GM12878 (cell line): Measurements from ENCODE around the gene SERTAD2. TPM values are rescaled to one million over a fixed set of nuclear protein-coding genes. Genes with fewer than 3 reads are reported as not detected.

Source experiments
- ATF3 ChIP-seq: IDR thresholded peaks from 2 replicates; pipeline ENCODE4 v1.6.1; 2011; ENCODE audit warnings: low read depth, mild to moderate bottlenecking, low read length, moderate library complexity, borderline replicate concordance; ENCODE audit errors: extremely low read depth
- CHD2 ChIP-seq: IDR thresholded peaks from 2 replicates; pipeline ENCODE4 v1.6.1; 2011; ENCODE audit warnings: low read depth, low read length, improper control_type of control experiment, borderline replicate concordance
- GATAD2B ChIP-seq: fragments of 450-650 bp; conservative IDR thresholded peaks from 2 replicates; pipeline ENCODE4 v1.6.1; 2017; ENCODE audit warnings: low read depth, mild to moderate bottlenecking, moderate library complexity
- MEF2A ChIP-seq: IDR thresholded peaks from 2 replicates; pipeline ENCODE4 v1.6.1; 2011; ENCODE audit warnings: low read depth, mild to moderate bottlenecking, low read length, moderate library complexity; ENCODE audit not compliant: insufficient read depth
- POLR2A ChIP-seq: IDR thresholded peaks from 2 replicates; pipeline ENCODE4 v1.6.1; 2011; ENCODE audit warnings: low read depth, mild to moderate bottlenecking, low read length
- SMARCA5 ChIP-seq: fragments of 450-650 bp; IDR thresholded peaks from 2 replicates; pipeline ENCODE4 v1.6.1; 2017; ENCODE audit warnings: mild to moderate bottlenecking
- SPI1 ChIP-seq: IDR thresholded peaks from 2 replicates; pipeline ENCODE4 v1.6.1; 2011; ENCODE audit warnings: low read depth, mild to moderate bottlenecking, low read length, moderate library complexity, borderline replicate concordance; ENCODE audit not compliant: insufficient read depth
- SREBF2 ChIP-seq: IDR thresholded peaks from 2 replicates; pipeline ENCODE4 v1.6.1; 2012; ENCODE audit warnings: mild to moderate bottlenecking, low read length
- YBX1 ChIP-seq: fragments of 450-650 bp; IDR thresholded peaks from 2 replicates; pipeline ENCODE4 v1.6.1; 2016; ENCODE audit warnings: antibody characterized with exemption
- ZBTB40 ChIP-seq: fragments of 450-650 bp; IDR thresholded peaks from 2 replicates; pipeline ENCODE4 v1.6.1; 2016; ENCODE audit warnings: mild to moderate bottlenecking, moderate library complexity, borderline replicate concordance
- ZZZ3 ChIP-seq: IDR thresholded peaks from 2 replicates; pipeline ENCODE4 v1.6.1; 2011; ENCODE audit warnings: low read depth; ENCODE audit not compliant: control insufficient read depth, insufficient read length
- polyA plus RNA-seq, 11 experiments: library from polyadenylated mRNA; depleted of rRNA in 4 of 11; unstranded in 6 of 11; stranded (reverse) in 5 of 11; fragments of >200 nt; fragmentation: Nextera tagmentation in 4 of 11; fragmentation: Illumina TruSeq in 1 of 11; extraction: Ambion mirVana in 4 of 11; extraction: Trizol in 1 of 11; gene quantifications; 1 replicate in 1 of 11; 2 replicates in 10 of 11; pipeline versions ENCODE4 v1.2.1 to v1.2.3, GENCODE V29; 2011 to 2016; ENCODE audit warnings: inconsistent platforms in 2 of 11, missing spikeins in 2 of 11, low read depth in 1 of 11
- total RNA-seq, 4 experiments: library from RNA; depleted of rRNA in 3 of 4; stranded (reverse); fragments of >200 nt in 3 of 4; fragmentation: Illumina TruSeq in 1 of 4; extraction: Trizol in 1 of 4; gene quantifications; 2 replicates each; pipeline versions ENCODE4 v1.2.1 to v1.2.3, GENCODE V29; 2013 to 2021

SERTAD2 gene
- total and polyA plus RNA-seq, 10 of the 15 experiments (the other 5 are each of a cell fraction or from before 2014, with no cell fraction given): 7.9 to 28.7 (median 20.1) TPM

- TF ChIP-seq ZBTB40 (no peak), POLR2A (no peak), SPI1 (no peak), ZZZ3 (no peak), SREBF2 (no peak), MEF2A (no peak), GATAD2B (no peak), ATF3 (no peak), SMARCA5 (no peak), YBX1 (no peak), CHD2 (no peak)
- TF ChIP-seq, all 136 proteins: peak for 13
Observed at GRCh38 chr2:64646007-64646880, 7.5 kb downstream of the SERTAD2 start (continued).
